Panc1 (cell line): ENCODE data around the gene ACOX3.

Source experiments
- POLR2AphosphoS5 ChIP-seq: IDR thresholded peaks from 2 replicates; pipeline ENCODE4 v1.6.1; 2012; ENCODE audit warnings: mild to moderate bottlenecking, low read depth, low read length, moderate library complexity
- SIN3A ChIP-seq: IDR thresholded peaks from 2 replicates; pipeline ENCODE4 v1.6.1; 2012; ENCODE audit warnings: low read depth, mild to moderate bottlenecking, low read length, moderate library complexity, borderline replicate concordance; ENCODE audit not compliant: insufficient read depth
- TCF7L2 ChIP-seq: IDR thresholded peaks from 2 replicates; pipeline ENCODE4 v1.6.1; 2011; ENCODE audit warnings: mild to moderate bottlenecking, low read depth, low read length, inconsistent platforms
- TF ChIP-seq, protein P1 (sequence below): fragments of 450-650 bp; IDR thresholded peaks from 2 replicates; pipeline ENCODE4 v1.5.1; 2017; ENCODE audit warnings: mild to moderate bottlenecking
- TF ChIP-seq, protein P2 (sequence below), 2 experiments: IDR thresholded peaks; 2 replicates each; pipeline ENCODE4 v1.6.1; 2011 to 2012; ENCODE audit warnings: low read depth in 2 of 2, control low read depth in 1 of 2, low read length in 1 of 2, mild to moderate bottlenecking in 1 of 2, moderate library complexity in 1 of 2; ENCODE audit not compliant: insufficient read depth in 1 of 2

DNA sequence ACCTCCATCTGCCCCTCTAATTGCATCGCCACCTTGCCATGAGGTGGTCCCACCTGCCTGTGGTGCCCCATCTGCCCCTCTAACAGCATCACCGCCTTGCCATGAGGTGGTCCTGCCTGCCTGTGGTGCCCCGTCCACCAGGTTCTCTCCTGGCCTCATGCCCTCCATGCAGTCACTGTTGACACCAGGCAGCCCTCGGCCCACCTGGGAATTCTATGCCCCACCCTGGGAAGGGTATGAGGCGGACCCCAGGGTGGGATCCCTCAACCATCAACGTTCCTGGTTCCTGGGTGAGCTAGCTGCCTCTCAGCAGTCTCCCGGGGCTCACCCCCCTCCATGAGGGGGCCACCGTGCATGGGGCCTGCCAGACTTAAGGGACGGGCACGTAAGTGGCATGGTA, 38.9 kb downstream of the ACOX3 start:
- TF ChIP-seq, protein P1, sequence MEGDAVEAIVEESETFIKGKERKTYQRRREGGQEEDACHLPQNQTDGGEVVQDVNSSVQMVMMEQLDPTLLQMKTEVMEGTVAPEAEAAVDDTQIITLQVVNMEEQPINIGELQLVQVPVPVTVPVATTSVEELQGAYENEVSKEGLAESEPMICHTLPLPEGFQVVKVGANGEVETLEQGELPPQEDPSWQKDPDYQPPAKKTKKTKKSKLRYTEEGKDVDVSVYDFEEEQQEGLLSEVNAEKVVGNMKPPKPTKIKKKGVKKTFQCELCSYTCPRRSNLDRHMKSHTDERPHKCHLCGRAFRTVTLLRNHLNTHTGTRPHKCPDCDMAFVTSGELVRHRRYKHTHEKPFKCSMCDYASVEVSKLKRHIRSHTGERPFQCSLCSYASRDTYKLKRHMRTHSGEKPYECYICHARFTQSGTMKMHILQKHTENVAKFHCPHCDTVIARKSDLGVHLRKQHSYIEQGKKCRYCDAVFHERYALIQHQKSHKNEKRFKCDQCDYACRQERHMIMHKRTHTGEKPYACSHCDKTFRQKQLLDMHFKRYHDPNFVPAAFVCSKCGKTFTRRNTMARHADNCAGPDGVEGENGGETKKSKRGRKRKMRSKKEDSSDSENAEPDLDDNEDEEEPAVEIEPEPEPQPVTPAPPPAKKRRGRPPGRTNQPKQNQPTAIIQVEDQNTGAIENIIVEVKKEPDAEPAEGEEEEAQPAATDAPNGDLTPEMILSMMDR, result no peak
- no peak for TF ChIP-seq SIN3A
- TF ChIP-seq POLR2AphosphoS5, result no peak
- TF ChIP-seq, protein P2, sequence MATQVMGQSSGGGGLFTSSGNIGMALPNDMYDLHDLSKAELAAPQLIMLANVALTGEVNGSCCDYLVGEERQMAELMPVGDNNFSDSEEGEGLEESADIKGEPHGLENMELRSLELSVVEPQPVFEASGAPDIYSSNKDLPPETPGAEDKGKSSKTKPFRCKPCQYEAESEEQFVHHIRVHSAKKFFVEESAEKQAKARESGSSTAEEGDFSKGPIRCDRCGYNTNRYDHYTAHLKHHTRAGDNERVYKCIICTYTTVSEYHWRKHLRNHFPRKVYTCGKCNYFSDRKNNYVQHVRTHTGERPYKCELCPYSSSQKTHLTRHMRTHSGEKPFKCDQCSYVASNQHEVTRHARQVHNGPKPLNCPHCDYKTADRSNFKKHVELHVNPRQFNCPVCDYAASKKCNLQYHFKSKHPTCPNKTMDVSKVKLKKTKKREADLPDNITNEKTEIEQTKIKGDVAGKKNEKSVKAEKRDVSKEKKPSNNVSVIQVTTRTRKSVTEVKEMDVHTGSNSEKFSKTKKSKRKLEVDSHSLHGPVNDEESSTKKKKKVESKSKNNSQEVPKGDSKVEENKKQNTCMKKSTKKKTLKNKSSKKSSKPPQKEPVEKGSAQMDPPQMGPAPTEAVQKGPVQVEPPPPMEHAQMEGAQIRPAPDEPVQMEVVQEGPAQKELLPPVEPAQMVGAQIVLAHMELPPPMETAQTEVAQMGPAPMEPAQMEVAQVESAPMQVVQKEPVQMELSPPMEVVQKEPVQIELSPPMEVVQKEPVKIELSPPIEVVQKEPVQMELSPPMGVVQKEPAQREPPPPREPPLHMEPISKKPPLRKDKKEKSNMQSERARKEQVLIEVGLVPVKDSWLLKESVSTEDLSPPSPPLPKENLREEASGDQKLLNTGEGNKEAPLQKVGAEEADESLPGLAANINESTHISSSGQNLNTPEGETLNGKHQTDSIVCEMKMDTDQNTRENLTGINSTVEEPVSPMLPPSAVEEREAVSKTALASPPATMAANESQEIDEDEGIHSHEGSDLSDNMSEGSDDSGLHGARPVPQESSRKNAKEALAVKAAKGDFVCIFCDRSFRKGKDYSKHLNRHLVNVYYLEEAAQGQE (IDR thresholded peaks at IDR 0.05; ENCODE audit: insufficient read depth in 1 of 2, low read depth in 2 of 2, low read length in 1 of 2), result no peak
- no peak for TF ChIP-seq TCF7L2
